ENCODE results near the gene DYNC1I1. TPM values are rescaled to one million over a fixed set of nuclear protein-coding genes. Genes with fewer than 3 reads are reported as not detected.

Gene DYNC1I1
- total RNA-seq, 4 donors from 2014 or later: 1.9 to 17.9 (median 8.7) TPM

DNA sequence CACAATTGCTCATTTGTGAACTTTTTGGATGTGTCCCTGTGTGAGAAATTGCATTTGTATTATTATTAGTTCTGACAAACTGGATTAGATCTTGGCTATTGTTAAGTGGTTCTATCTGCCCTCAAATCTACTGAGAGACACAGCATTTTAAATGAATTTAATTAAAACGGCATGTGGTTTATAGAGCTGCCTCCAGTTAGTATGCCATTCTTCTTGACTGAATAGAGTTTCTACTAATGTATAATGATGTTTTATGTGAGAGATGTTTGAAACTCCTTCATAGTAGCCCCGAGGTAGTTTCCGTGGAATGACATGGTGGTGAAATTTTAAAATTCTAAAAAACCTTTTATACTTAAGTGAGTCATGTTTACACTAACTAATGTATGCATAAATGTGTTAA, 110.9 kb downstream of the DYNC1I1 start:
- no peak for DNase-seq
- intact Hi-C loops (cut with DNase I; ENCODE audit: low total_unique reads): no loop called here
- H3K27ac ChIP-seq: no peak overlapping the region
- TF ChIP-seq, protein P1, sequence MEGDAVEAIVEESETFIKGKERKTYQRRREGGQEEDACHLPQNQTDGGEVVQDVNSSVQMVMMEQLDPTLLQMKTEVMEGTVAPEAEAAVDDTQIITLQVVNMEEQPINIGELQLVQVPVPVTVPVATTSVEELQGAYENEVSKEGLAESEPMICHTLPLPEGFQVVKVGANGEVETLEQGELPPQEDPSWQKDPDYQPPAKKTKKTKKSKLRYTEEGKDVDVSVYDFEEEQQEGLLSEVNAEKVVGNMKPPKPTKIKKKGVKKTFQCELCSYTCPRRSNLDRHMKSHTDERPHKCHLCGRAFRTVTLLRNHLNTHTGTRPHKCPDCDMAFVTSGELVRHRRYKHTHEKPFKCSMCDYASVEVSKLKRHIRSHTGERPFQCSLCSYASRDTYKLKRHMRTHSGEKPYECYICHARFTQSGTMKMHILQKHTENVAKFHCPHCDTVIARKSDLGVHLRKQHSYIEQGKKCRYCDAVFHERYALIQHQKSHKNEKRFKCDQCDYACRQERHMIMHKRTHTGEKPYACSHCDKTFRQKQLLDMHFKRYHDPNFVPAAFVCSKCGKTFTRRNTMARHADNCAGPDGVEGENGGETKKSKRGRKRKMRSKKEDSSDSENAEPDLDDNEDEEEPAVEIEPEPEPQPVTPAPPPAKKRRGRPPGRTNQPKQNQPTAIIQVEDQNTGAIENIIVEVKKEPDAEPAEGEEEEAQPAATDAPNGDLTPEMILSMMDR (IDR thresholded peaks at IDR 0.05): no peak
- no peak for TF ChIP-seq POLR2A (IDR thresholded peaks at IDR 0.05)
- H3K36me3 ChIP-seq: no peaks in the 10 kb centered on the region
- no peaks in the 10 kb centered on the region for H3K27me3 ChIP-seq
- no peaks in the 10 kb centered on the region for H3K9me3 ChIP-seq
- no peak overlapping the region for H3K4me3 ChIP-seq
- H3K4me1 ChIP-seq: no peaks in the 10 kb centered on the region

DNA sequence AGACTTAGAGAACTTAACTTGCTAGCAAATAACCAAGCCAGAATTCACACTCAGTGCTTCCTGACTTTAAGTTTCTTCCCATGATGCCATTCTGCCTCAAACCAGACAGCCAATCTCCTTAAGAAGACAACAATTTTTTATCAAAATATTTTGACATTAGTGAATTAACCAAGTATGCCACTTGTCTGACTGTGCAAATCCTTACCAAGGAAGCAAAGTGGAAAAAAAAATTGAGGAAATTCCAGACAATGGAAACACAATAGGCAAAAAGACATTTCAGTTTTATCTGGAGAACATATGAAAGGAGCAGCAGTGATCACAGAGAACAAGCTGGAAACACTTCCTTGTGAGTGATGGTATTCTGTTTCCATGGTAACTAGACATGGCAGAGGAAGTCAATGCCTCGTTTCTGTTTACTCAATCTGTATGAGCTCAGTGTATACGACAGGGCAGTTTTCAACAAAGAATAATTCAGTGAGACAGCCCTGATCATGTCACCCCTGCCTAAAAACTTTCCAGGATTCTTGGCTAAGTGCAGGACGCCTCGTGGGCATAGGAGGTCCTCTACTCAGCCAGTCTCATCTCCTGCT, 114.2 kb downstream of the DYNC1I1 start:
- TF ChIP-seq, protein P1 (IDR thresholded peaks at IDR 0.05): no peak
- TF ChIP-seq POLR2A (IDR thresholded peaks at IDR 0.05): no peak
- Histone ChIP-seq H3K4me1 (no peaks in the 10 kb centered on the region), H3K27ac (no peak overlapping the region), H3K9me3 (no peaks in the 10 kb centered on the region), H3K27me3 (no peaks in the 10 kb centered on the region), H3K4me3 (no peak overlapping the region), H3K36me3 (no peaks in the 10 kb centered on the region)
- intact Hi-C loops (cut with DNase I; ENCODE audit: low total_unique reads): no loop called here
- DNase-seq: no peak

DNA sequence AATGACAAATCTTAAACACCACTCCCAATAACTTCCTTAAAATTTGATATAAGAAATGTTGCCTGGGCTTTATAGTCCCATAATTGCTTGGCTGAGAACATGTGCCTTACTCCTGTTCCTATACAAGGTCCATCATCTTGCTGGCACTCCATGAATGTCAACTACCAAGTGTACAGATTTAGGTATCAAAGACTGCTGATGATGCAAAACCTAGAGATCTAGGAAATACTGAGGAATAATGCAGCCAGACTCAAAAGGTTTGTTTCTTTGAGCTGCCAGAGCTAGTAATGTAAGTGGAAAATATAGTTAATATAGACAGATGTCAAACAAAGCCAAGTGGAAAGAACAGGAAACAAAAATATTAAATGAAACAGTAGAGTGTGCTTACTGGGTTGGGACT, 121.1 kb downstream of the DYNC1I1 start:
- no peaks in the 10 kb centered on the region for H3K4me1 ChIP-seq
- no peaks in the 10 kb centered on the region for H3K36me3 ChIP-seq
- H3K9me3 ChIP-seq: no peaks in the 10 kb centered on the region
- TF ChIP-seq POLR2A (IDR thresholded peaks at IDR 0.05): no peak
- TF ChIP-seq, protein P1 (IDR thresholded peaks at IDR 0.05): no peak
- no peak overlapping the region for H3K4me3 ChIP-seq
- no peak for DNase-seq
- intact Hi-C loops (cut with DNase I; ENCODE audit: low total_unique reads): no loop called here
- no peaks in the 10 kb centered on the region for H3K27me3 ChIP-seq
- no peak overlapping the region for H3K27ac ChIP-seq

DNA sequence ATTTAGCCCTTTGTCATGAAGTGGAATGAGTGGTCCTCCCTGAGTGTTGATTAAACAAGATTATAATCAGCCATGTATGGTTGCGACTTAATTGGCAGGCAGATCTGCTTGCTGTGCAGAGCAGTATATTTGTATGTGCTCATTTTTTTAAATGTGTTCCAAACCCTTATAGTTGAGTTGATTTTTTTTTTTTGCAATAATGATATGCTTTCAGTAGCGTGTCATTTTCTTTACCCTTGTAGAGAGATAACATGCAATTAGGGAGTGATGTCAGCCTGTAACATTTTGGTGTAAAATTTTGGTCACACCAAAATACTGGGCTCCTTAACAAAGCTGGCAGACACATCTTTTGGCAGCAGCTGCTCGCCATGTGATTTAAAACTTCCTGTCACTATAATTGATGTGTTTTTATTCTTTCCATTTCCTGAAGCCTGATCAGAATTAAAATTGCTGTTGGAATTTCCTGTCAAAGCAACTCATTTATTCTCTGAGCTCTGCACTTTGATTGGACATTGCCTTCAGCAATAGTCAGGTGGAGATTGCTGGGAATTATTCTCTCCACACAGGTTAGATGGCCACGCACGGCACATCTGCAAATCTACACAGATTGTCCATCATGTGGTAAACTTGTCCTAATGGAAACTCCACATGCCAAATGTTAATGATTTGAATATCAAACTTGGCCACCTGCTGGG, 125.3 kb downstream of the DYNC1I1 start:
- no peaks in the 10 kb centered on the region for H3K36me3 ChIP-seq
- H3K27ac ChIP-seq: no peak overlapping the region
- H3K4me1 ChIP-seq: no peaks in the 10 kb centered on the region
- H3K4me3 ChIP-seq: no peak overlapping the region
- intact Hi-C loops (cut with DNase I; ENCODE audit: low total_unique reads): no loop called here
- TF ChIP-seq POLR2A (IDR thresholded peaks at IDR 0.05): no peak
- TF ChIP-seq, protein P1 (IDR thresholded peaks at IDR 0.05): no peak
- H3K9me3 ChIP-seq: no peaks in the 10 kb centered on the region
- no peak for DNase-seq
- no peaks in the 10 kb centered on the region for H3K27me3 ChIP-seq

DNA sequence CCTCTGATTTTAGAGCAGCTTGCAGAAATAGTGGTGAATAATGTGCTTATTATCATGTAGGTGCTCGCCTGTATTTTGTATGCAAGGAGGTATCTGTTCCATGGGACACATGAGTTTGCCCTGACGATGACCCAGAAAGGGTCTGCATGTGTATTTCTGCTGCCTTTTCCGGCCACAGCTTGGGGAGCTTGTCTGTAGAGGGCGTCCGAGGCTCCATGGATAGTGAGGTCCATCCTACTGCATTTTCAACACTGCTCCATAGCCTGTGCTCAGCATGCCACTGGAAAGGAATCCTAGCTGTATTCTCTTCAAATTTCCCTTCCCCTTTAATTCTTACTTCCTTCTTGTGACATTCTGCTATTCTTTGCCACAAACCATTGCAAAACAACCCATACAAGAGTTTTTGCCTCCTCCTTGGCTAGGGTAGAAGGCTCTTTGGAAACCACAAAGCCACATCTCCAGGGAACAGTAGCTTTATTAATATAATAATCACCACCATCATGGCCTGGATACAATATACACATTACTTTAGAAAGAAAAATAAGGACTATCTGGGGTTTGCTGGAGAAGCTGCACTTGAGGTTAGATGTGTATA, 127.7 kb downstream of the DYNC1I1 start:
- TF ChIP-seq, protein P1 (IDR thresholded peaks at IDR 0.05): no peak
- no peak for TF ChIP-seq POLR2A (IDR thresholded peaks at IDR 0.05)
- Histone ChIP-seq H3K9me3 (no peaks in the 10 kb centered on the region), H3K4me1 (no peaks in the 10 kb centered on the region), H3K36me3 (no peaks in the 10 kb centered on the region), H3K27me3 (no peaks in the 10 kb centered on the region), H3K4me3 (no peak overlapping the region), H3K27ac (no peak overlapping the region)
- DNase-seq: no peak
- intact Hi-C loops (cut with DNase I; ENCODE audit: low total_unique reads): no loop called here
